HK-2 (cell line): ENCODE results near the gene PHLDA1.
"Not testable (repeated sequence)": the region's sequence is repeated elsewhere in the genome, so short reads cannot be mapped to it uniquely, and the experiment has no call there.

Source experiments
- DNase-seq: peaks from one replicate; pipeline ENCODE4 v3.0.0-alpha.2; 2018; ENCODE audit not compliant: unreplicated experiment

PHLDA1 gene

DNA sequence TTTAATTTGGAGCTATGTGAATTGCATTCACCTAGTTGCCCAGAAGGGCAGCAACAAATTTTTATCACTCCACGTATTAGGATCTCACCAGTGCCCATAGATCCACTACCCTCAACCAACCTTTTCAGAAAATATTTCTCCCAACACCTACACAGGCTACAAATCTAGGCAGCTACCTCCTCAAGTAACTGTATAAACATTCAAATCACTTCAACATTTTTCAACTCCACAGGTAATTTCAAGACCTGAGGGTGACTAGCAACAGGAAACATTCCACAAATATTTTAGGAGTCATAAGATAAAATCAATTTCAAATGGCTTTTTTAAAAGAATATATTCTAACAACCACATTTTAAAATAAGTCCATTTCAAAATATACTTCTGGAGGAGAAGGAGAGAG lies 12.9 kb downstream of the PHLDA1 start:
- no peak for DNase-seq

DNA sequence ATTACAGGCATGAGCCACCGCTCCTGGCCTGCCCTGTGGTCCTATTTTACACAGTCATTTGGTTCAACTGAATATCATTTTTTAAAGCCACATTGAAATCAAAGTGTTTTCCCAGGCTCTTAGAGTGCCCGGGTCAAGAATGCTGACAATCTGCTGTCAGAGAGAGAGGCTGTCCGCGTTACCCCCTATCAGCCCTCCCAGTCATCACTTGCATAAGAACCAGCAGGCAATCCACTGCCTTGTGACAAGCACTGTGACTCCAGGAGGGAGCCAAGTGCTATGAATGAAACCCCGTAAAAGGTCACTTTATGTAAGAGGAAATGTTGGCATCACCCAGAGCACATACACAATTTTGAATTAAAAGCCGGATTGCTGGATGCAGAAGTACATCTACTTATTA lies 13.5 kb downstream of the PHLDA1 start:
- DNase-seq, result no peak

DNA sequence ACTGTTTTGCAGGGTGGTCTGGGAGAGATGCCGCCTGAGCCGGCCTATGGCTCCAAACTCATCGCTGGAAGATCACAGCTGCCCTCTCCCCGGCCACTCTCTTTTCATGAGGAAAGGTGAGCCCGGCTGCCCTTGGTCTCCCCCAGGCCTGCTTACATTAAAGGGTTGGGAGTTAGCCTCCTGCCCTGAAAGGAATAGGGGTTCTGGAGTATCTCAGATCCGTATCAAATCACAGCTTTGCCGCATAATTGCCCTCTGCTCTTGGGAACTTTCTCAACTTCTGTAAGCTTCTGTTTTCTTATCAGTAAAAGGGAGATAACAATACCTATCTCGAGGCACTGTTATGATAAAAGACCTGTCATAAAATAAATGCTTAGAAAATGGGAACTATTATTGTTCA lies 17.6 kb downstream of the PHLDA1 start:
- no peak for DNase-seq

DNA sequence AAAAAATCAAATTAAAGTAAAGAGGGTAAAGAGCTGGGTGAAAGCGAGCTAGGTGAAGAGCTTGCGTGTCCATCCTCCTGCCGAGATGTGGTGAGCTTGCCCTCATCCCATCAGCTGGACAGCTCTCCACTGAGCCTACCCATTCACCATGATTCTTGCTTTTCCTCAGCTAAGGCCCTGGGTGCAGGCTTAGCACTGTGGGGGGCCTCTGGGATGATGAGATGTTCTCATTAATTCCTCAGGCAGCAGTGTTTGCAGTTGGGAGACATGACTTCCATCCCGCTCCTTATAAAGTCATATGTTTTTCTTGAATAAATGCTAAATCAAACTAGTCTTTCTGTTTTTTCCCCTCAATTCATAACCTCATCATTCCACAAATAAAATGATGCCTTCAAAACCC lies 18.0 kb downstream of the PHLDA1 start:
- no peak for DNase-seq

DNA sequence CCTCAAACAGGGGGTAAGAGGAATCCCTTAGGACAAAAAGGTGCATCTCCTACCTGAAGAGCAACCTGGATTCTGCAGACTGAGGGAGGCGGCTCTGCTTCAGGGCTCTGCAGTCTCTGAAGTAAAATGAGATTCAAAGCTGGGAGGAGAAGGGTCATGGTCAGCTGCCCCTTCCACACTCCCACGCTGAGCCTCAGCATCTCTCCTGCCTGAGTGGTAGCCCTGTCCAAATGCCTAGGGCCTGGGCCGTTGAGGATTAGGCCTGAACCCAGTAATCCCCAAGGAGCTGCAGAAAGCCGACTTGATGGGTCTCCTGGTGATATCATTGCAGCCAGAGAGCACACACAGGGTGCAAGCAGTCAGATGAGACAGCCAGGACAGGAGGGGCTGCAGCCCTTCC lies 18.9 kb downstream of the PHLDA1 start:
- DNase-seq, result no peak

DNA sequence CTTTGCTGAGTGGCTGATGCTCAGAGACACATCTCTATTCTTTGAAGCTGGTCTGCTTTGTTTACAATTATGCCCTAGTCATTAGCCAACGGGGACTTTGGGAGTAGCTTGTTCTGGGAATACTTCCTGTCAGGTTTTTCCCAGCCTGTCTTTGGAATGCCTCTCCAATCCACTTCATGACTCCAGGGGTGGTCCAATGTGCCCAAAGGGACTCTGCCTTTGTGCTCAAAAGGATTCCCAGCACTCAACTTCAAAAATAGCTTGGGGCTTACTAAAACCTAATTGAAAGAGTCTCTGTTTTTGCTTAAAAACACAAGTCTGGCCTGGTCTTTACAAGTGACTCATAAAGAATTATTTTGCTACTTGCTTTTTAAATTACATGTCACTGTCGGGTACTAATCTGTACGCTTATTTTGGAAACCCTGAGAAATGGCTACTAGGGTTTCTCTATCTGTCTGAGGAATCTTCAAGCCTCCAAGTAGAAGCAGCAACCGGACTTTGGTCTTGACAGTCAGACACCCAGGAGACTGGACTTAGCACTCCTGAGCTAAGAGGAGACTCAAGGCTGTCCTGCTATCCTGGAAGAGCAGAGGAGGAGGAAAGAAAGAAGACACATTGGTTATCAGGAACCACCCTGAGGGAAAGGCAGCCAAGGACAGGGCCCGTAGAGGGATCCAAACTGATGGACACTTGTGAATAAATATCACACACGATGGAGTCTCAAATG lies 20.7 kb downstream of the PHLDA1 start:
- DNase-seq, result no peak

DNA sequence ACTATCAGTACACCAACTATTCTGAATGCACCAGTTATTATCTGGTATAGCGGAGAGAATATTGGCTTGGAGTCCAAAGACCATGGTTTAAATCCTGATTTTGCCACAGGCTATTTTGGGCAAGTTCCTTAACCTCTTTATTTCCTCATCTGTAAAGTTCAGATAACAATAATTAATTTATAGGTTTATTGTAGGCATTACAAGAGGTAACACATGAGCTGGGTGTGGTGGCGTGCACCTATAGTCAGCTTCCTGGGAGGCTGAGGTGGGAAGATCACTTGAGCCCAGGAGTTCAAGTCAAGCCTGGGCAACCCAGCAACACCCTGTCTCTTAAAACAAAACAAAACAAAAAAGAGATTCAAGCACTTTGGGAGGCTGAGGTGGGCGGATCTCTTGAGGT lies 23.1 kb downstream of the PHLDA1 start:
- DNase-seq, result no peak

DNA sequence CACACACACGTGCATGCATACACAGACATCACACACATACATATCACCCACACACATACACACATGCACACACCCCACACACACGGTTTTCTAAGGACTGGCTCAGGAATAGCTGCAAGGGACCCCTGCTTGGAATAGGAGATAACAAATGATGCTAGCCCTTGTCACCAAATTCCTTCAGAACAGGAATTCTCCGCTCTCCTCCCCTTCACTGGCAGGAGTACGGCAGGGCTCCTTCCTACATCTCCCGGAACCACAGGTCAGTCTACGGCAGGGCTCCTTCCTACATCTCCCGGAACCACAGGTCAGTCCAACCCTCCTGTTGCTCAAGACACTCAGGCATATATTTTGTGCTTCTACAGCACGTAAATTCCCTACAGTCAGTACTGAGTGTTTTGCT lies 23.9 kb downstream of the PHLDA1 start:
- no peak for DNase-seq

DNA sequence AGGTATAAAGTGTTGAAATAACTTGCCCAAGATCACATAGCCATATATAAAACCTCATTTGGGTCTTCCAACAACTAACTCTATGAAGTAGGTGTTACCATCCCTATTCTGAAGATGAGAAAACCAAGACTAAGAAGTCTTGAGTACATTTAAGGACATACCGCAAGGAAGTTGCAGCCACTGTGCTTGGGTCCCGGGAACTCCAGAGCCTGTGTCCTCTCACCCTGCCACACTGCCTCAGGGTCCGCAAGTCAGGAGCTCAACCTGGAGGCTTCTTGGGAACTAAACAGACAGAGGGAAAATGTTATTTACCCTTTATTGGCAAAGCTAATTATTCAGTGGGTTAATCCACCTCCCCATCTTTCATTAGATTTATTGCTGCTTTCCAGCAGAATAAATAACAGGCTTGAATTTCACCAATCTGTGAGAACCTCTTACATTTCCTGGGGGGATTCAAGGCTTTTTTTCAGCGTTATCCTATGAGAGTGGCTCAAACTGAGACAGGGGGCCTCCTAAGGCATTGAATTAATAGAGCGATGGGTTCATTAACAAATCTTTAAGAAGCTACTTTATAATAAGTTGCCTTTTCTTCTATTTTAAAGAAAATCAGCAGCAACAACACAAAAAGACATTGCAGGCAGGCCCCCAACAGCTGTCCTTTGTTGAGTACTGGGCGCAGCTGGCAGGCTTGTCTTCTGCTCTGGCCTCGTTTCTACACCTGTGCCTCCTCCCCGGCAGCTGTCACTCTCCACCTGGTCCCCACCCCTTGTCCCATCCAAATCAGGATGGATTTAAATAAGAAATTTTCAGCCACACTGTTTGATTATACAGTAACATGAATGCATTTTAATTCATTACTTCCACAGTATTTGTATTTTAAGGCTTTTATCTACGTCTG lies 25.3 kb downstream of the PHLDA1 start:
- no peak for DNase-seq

DNA sequence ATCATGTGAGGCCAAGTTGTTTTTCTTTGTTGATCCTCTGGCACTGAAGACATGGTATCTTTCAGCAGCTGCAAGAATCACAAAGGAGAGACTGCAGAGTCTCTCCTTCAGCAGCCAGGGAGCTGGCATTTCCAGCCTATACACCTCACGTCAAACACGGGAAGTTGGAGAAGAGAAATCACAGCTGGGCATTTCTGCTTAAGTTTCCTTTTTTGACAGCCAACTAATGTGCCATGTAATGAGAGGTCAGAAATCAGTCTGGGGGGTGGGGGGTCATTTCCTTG lies 28.3 kb downstream of the PHLDA1 start:
- DNase-seq, result no peak

DNA sequence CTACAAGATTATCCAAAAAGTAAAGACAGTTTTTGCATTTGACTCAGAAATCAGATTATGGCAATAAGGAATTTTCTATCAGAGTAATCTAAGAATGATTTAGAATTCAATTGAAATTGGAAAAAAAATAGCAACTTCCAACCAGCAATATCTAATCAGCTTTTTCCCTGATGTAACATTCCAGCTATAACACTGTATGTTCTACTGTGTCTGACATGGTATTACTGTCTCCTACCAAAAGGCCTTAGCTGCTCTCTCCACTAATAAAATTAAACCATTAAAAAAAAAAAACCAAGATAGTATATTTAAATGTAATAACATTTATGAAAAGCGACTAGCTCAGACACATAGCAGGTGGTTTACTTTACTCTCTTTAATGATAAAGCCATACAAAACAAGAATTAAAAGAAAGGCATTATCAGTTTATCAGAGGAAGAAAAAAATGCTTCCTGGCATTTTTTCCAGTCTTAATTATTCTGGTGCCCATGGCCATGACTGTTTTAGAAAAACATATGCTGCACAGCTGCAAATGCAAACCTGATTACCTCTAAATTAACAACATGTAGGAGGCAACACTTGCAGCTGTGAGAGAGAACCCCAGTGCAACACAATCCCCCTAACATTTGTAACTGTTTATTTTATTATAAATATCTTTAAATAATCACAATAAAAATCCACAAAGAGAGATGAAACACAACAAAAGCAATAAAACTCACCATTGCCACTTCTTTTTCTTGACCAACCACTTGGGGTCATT lies 28.8 kb downstream of the PHLDA1 start:
- DNase-seq, result no peak

DNA sequence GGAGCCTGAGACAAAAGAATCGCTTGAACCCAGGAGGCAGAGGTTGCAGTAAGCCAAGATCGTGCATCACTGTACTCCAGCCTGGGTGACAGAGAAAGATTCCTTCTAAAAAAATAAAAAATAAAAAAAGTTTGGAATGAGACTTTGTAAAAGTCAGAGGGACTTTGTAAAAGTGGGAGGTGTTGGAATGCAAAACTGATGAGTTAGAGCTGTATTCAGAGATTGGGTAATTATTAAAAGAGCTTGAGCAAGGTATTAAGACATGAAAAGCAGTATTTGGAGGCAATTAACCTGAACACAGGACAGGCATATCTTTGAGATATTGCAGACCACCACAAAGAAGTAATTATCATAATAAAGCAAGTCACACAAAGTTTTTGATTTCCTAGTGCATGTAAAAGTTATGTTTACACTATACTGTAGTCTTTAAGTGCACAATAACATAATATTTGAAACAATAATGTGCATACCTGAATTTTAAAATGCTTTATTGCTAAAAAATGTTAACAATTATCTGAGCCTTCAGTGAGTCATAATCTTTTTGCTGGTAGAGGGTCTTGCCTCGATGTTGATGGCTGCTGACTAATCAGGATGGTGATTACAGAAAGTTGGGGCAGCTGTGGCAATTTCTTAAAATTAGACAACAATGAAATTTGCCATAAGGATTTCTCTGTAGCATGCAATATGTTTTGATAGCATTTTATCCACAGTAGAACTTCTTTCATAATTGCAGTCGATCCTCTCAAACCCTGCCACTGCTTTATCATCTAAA lies 33.1 kb downstream of the PHLDA1 start:
- no peak for DNase-seq

DNA sequence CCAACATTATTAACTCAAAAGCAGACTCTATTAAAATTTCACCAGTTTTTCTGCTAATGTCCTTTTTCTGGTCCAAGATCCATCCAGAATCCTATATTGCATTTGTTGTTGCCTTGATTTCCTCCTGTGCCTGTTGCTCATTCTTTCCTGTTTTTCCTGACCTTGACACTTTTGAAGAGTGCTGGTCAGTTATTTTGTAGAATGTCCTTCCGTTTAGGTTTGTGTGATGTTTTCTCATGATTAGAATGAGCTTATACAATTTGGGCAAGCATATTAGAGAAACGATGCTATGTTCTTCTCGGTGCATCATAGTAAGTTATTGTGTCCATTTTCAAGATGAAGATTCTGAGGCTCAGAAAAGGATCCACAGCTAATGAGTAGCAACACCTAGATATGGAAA lies 33.9 kb downstream of the PHLDA1 start:
- no peak for DNase-seq

DNA sequence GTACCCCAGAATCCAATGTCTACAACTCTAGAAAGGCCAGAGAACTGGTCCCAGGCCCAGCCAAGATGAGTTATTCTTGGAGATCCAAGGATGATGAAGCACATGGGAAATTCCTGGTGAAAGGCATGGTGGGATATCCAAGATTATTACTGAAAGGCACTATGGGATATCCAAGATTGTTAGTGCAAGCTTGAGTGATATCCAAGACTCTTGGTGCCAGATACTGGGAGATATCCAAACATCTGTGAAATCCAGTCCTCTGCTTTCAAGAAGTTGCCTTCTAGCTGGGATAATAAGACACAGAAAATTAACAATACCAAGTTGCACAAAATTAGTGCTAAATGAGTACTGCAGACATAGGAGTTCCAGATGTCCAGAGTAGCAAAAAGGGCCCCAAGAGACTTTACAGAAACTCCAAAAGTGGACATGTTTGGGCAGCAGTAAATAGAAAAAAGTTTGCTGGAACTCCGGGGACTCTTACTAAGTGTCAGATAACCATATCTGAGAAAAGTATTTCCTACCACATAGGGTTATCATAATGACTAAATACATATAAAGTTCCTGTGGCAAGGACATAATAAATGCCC lies 34.6 kb downstream of the PHLDA1 start:
- no peak for DNase-seq

DNA sequence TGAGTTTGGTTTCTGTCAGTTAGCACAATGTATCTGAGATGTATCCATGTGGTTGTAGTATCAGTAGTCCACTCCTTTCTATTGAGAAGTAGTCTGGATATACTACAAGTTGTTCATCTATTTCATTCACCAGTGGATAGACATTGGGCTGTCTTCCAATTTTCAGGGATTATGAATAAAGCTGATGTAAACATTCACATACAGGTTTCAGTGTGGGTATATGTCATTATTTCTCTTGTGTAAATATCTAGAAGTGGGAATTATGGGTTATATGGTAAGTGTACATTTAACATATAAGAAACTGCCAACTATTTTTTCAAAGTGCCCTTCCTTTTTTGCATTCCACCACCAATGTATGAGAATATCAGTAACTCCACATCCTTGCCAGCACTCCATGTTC lies 35.9 kb downstream of the PHLDA1 start:
- no peak for DNase-seq

DNA sequence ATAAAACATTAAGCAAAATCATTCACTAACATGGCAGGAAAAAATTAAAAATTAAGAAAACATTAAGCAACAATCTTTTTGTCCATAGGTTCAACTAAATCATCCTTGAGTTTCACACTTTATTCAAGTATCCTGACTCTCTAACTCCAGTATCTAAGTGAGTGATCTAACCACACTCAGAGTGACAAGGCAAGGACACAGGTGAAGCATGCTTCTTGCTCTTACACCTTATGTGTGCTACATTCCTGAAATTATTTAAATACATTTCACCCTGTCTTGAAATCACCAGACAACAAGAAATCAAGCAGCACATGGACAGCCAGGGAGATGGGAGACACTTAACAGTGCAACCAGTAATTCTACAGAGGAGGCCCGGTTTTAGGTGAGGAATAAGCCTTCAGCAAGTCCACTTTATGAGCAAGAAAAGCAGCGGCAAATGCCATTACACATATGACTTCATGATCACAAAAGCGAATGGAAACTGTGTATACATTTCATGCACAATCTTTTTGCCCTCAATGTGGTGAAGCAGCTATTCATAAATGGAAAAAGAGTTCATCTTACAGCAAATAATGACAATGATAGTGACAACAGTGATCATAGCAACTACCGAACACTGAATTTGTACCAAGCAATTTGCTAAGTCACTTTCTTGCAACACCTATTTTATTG lies 37.4 kb downstream of the PHLDA1 start:
- no peak for DNase-seq

DNA sequence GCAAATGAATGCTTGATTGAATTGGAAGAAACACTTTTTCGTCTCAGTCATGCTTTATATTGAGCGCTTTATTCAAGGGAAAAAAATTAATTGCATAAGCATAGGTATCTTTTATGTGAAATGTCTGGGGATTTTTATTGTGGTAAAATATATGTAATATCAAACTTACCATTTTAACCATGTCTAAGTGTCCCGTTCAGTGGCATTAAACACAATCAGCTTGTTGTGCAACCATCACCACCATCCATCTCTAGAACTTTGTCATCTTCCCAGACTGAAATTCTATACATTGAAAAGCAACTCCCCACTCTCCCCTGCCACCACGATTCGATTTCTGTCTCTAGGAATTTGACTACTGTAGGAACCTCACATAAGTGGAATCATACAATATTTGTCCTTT lies 39.8 kb downstream of the PHLDA1 start:
- DNase-seq, result no peak

DNA sequence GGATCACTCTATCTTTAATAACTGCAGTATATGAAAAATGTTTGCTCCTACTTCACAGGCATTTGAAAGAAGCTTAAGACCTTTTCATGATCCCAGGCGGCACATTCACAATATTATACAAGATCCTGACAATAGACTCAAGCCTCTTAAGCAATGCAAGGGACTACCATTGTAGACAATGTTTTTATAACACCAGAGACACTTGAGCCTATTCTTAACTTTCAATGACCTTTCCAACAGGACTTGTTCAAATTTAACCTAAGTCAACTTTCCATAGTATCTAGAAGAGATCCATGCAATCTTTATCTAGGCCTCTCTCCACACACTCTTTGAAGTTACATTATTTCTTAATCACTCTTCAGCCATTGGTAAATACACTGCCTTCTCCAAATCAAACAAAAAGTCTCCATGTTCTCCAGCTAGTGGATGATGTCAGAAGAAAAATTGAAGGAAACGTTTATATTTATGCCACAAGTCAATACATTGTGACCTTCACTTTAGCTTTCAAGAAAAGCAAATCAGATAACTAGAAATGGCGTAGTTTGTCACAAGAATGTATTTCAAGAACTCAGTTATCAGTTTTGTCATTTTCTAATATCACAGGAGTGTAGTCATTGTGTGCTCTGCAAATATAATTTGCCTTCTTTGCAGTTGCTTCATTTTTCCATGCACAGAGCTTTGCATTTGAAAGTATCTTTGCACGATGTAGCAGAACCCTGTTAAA lies 41.2 kb downstream of the PHLDA1 start:
- DNase-seq, result no peak

DNA sequence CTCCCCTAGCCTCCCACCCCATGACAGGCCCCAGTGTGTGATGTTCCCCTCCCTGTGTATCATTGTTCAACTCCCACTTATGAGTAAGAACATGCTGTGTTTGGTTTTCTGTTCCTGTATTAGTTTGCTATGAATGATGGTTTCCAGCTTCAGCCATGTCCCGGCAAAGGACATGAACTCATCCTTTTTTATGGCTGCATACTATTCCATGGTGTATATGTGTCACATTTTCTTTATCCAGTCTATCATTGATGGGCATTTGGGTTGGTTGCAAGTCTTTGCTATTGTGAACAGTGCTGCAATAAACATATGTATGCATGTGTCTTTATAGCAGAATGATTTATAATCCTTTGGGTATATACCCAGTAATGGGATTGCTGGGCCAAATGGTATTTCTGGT lies 43.9 kb downstream of the PHLDA1 start:
- not testable (repeated sequence) for DNase-seq

DNA sequence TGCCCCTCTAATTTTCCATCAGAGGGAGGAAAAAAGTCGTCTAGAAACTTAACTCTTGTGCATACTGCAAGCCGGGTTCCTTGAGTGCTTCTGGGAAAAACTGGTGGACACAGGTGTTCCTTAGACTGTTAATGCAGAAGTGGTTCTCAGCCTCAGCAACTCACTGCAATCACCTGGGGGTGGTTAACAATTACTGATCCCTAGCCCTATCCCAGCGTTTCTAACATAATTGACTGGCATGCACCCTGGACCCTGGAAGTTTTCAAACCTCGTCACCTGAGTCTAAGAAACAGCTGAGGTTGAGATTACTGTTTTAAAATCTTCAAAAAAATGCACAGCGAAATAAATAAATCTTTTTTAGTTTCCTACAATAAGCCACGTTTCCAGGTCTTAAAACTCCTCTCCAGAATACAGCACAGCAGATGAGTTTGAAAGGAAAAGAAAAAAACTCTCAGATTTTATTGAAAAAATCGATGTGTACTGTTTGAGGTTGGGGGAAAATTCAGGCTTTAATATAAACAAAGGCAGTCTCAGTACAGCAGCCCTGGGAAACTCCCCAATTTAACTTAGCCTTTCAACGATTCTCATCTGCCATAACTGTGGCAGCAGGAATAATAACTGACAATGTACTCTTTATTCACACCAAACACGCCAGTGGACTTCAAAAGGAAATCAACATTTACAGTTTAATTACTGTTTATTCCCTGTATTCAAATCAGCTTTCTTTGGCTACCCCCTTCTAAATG lies 45.4 kb downstream of the PHLDA1 start:
- no peak for DNase-seq
